Inferior parietal cortex (tissue), 1 donor: ENCODE results near the gene RCE1.
A peak's percentile ranks its signal among the peaks of the same experiment; 100 is the strongest.

Source experiments
- DNase-seq: peaks from one replicate; pipeline ENCODE4 v3.0.0-alpha.2; 2016; ENCODE audit errors: extremely low spot score

The RCE1 gene

GRCh38 chr11:66845143-66845875 lies 2.1 kb downstream of the RCE1 start:
- DNase-seq, result no peak

GRCh38 chr11:66845876-66846212 lies 2.6 kb downstream of the RCE1 start:
- DNase-seq, result no peak

- no peak for DNase-seq
Observed at GRCh38 chr11:66846671-66847091, 3.4 kb downstream of the RCE1 start.

GRCh38 chr11:66847461-66848232 lies 4.4 kb downstream of the RCE1 start:
- no peak for DNase-seq

GRCh38 chr11:66848671-66849500 lies 5.6 kb downstream of the RCE1 start:
- DNase-seq, result no peak

- DNase-seq, result no peak
Observed at GRCh38 chr11:66849501-66850234, 6.4 kb downstream of the RCE1 start.

GRCh38 chr11:66850235-66850587 lies 7.0 kb downstream of the RCE1 start:
- no peak for DNase-seq

GRCh38 chr11:66850588-66851238 lies 7.5 kb downstream of the RCE1 start:
- no peak for DNase-seq

- no peak for DNase-seq
Observed at GRCh38 chr11:66851239-66851596, 8.0 kb downstream of the RCE1 start.

- no peak for DNase-seq
Observed at GRCh38 chr11:66851698-66852465, 8.6 kb downstream of the RCE1 start.

GRCh38 chr11:66852466-66853241 lies 9.4 kb downstream of the RCE1 start:
- DNase-seq, result no peak

- no peak for DNase-seq
Observed at GRCh38 chr11:66853242-66854229, 10.3 kb downstream of the RCE1 start.

- no peak for DNase-seq
Observed at GRCh38 chr11:66854231-66854661, 11.0 kb downstream of the RCE1 start.

- no peak for DNase-seq
Observed at GRCh38 chr11:66854729-66855211, 11.5 kb downstream of the RCE1 start.

- peak; percentile 86 for DNase-seq
Observed at GRCh38 chr11:66855574-66856495, 12.6 kb downstream of the RCE1 start.

- DNase-seq, result peak; percentile 65
Observed at GRCh38 chr11:66856496-66857233, 13.4 kb downstream of the RCE1 start, which contains the start of gene LRFN4. TSS of gene LRFN4 (plus strand) at chr11:66857064. CDS start at chr11:66857745, 681 bp downstream.
